ENCODE results near the gene CDKN1C.

Gene CDKN1C

DNA sequence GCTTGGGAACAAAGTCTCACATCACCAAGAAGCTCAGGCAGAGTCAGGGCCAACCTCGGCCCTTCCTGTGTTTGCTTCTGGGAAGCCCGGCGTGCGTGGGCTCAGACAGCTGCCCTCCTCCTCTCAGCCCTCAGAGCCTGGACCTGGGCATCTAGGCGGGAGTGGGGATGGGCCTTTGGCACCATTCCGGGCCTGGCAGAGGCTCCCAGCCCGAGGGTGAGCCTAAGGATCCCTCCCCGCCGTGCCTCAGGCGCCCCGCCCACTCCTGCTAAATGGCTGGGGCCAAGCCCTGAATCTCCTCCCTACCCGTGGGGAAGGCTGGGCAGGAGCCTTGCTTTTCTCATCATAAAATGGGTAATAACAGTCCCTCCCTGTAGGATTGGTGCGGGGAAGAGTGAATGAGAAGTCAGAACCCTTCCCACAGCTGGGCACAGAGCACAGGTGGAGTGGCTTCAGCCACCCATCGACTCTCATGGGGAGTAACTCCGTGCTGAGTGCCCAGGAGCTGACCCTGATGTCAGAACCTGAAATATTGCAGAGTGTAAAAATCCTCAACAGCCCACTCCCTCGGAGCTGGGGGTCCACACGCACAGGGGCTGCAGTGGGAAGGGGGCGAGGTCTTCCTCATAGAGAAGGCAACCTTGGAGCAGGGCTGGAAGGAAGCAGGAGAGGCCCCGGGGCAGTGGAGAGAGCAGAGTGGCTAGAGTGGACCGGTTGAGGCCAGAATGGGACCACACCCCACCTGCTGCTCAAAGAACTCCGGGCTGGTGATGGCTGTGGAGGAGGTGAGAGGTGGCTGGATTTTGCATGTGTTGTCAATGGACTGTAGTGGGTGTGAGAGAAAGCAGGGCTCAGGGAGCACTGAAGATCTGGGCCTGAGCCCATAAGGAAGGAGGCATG is 18.8 kb upstream of the CDKN1C start:
- no peak for DNase-seq

DNA sequence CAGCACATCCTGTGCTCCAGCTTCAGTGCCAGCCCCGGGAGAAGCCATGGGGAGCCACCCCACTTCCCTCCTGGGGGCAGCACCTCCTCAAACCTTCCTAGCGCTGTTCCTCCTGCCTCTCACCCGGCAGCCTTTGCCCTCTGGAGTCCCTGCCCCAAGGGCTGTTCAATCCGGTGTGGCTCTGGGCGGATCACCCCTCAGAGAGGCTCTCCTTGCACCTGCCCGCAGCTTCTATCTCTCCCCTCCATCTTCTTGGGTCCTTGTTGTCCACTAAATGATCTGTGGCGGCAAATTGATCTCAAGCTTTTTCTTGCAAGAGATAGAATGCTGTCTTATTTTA is 18.1 kb upstream of the CDKN1C start:
- no peak for DNase-seq

DNA sequence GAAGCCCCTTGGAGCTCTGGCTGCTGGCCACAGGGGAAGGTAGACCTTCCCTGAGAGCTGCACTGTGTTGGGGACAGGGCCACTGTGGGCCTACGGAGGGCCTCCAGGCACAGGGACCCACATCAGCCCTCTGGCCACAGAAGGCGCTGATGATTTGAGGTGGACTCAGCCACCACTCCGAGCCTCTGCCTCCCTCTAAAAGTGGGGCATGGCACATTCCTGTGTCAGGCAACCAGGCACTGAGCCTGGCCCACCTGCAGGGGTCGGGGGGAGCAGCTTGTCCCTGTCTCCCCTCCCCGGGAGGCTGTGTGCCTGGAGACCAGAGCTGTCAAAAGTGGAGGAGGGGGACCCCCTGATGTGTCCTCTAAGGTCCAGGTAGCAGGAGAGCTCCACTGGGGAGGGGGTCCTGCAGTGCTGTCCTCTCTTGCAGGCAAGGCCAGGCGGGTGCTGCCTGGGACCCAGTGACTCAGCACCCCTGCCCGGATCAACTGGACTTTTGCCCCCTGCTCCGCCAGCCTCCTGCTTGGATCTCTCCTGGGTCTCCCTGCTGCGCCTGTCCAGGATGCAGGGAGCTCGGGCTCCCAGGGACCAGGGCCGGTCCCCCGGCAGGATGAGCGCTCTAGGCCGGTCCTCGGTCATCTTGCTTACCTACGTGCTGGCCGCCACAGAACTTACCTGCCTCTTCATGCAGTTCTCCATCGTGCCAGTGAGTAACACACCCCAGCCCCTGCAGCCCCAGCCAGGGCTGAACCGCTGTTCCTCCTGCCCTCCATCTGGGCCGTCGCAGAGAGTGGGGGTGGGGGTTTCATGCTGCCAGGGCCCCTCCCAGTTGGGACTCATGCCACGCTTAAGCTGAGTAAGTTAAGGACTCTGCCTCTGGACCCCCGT is 17.5 kb upstream of the CDKN1C start:
- no peak for DNase-seq

DNA sequence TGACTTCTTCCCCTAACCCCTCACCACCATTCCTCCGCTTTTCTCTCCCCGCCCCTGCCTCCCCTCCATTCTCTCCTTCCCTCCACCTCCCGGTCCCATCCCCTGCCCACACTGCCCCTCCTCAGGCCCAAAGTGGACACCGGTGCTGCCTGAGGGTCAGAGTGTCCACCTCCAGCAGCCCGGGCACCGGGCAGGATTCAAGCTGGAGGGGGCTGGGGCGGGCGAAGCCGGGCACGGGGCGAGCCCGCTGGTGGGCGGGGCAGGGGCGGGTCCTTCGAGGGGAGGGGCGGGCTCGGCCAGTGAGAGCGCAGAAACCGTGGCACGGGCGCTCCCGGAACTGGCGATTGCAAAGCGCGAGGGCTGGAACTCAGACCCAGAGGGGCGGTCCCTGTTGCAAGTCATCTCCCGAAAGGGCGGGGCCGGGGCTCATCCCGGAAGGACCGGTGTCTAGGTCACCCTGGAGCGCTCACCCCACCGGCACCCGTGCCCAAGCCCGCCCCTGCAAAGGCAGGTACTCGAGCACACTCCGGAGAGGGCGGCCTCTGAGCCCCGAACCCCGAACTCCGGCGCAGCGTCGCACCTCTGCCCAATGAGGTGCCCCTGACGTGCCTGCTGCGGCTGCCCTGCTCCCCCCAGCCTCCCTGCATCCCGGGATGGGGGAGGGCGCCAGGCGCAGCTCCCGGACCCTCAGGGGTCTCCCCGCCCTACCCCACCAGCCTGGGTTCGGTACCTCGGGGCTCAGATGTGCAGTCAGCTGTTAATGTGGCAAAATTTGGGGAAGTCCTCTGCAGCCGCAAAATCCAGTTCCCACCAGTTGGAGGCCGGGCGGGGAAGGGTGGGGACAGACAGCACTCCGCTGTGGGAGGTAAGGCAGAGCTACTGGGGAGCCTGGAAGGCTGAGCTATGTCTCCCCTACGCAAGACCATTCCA is 16.5 kb upstream of the CDKN1C start:
- peak; percentile 91 to 92 for DNase-seq

DNA sequence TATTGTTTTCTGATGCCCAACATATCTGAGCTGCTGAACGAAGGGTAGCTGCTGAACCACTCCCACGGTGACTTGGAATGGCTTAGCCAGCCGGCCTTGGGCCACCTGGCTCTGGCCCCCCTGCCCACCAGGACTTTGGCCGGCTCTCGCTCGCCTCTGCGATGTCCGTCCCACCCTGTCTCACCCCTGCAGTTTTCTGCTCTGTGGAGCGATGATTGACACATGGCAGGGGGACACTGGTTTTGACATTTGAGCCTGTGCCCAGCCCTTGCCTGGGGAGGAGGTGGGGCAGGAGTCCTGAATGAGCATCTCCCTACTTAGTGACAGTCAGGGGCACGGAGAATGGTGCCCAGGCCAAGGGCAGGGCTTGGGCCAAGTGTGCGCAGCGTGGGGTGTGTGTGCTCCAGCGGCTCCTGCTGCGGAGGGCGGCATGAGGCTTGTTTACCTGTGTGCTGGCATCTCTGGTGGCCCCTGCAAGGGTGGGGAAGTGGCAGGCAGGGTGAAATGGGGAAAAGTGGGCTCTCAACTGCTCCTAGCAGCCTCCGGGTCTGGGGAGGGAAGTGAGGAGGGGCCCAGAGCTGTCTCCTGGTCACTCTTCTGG is 15.7 kb upstream of the CDKN1C start:
- no peak for DNase-seq

DNA sequence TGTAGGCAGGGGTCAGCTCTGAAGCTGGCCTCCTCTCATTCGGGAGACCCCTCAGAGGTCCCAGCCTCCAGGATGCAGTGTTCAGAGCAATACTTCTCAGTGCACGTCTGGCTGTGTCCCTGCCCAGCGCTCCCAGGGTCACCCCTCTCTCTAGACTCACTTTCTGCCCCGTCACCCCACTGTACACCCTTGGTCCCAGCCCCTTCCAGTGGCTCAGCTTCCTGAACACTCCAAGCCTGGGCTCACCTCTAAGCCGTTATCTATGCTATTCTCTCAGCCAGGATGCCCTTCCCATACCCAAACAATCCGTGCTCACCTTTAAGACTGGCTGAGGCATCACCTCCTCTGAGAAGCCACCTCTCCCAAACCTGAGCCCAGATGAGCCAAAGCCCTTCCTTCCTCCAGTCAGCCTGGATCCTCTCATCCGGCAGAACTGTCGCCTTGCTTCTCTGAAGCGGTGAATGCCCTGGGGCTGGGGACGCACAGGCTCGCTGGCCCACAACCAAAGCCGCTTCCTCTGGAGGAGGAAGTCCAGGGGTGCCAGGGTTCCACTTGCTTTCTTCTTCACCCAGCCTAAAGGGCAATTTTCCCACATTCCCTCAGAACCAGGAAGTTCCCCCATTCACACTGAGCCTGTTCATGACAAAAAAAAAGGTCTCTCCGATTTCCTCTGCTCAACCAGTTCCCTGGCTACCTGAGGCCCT is 13.7 kb upstream of the CDKN1C start:
- DNase-seq, result no peak

DNA sequence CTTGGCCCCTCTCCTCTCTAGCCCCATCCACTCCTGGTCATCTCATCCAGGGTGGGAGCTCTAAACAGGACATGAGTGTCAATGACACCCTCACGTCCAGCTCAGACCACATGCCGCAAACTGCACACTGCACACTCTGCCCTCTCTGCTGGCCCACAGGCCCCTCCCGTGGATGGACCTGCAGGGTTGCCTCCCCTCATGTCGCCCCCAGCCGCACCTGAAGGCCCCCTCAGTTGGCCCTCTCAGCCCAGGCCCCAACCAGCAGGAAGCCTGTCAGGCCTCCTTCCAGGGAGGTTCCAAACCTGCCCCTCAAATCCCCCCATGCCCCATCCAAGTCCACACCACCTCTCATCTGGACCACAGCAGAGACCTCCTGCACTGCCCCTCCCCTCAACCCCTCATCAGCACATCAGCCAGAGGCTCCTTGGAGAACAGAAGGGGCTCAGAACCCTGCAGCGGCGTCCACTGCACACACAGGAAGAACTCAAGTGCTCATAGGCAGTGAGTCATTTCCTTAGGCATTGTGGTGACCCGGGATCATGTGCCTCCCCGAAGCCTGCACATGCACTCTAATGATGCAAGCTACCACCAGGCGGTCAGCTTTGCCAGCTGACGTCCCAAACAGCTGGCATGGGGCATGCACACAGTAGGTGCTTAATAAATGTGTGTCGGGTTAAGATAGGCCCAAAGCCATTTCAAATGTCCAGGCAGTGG is 12.9 kb upstream of the CDKN1C start:
- DNase-seq, result peak in 1 of 2 donors; percentile 43

DNA sequence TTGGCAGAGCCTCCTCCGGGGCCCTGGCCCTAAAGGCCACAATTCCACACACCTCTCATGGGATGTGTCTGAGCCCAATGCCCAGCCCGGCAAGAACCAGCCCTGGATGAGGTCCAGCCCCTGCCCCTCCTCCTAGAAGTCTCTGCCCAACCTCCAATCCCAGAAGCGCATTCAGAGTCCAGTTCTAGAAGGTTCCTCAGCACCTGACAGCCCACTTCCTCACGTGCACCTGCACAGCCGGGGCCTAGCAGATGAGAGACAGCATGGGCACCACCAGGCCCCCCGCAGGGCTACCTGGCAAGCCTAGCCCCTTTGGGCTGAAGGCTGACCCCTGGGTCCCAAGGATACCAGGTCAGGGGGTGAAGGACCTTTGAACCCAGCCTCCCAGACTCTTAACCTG is 11.5 kb upstream of the CDKN1C start:
- no peak for DNase-seq

DNA sequence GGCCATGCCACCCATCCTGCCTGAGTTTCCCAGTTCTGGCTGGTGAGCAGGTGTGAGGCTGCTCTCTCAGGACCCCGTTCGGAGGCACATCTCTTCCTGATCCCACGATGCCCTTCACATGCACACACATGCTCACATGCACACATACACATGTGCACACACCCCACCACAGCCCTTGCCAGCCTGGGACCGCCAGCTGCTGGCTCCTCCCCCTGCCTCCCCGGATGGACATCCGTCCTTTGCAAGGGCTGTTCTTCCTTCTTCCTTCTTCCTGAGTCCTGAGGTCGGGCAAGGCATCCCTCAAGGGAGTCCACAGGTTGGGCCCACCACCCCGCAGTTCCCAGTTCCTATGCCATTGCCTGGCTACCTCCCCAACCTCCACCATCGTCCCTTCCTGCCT is 10.5 kb upstream of the CDKN1C start:
- DNase-seq, result no peak

DNA sequence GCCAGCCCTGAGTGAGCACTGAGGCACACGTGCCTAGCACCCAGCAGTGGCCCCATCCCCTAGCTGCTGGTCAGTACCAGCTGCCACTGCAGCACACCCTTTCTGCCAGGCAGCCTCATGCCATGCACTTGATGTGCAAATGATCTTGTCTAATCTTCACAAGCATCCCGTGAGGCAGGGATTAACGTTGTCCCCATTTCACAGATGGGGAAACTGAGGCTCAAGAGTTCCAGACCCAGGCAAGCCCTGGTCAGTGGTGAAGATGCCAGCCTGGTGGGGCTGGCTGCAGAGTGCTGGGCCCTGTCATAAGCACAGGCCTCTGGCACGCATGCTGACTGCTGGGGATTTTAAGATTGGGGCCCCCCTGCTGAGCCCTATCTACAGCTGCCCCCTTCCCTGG is 8.4 kb upstream of the CDKN1C start:
- no peak for DNase-seq

DNA sequence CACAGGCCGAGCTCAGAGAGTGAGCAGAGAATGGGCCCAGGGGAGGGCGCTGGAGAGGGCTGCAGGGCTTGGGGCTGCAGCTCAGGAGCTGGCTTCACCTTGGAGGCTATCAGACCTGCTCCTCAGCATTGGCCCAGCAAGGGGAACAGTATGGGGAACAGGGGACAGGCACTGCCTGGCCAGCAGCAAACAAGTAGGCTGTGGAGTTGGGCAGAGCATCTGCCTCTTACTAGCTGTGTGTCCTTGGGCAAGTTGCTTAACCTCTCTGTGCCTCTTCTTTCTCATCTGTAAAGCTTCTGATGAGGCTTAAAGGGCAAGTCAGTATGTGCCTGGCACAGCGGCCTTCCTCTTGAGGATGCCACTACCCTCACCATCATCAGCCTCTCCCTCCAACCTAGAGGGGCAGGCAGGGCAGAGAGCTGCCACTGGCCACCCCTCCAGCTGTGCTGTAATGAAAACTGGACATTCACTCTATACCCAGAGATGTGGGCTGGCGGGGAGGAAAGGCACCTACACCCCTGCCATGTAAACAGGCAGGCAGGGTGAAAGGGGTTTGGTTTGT is 7.5 kb upstream of the CDKN1C start:
- no peak for DNase-seq

DNA sequence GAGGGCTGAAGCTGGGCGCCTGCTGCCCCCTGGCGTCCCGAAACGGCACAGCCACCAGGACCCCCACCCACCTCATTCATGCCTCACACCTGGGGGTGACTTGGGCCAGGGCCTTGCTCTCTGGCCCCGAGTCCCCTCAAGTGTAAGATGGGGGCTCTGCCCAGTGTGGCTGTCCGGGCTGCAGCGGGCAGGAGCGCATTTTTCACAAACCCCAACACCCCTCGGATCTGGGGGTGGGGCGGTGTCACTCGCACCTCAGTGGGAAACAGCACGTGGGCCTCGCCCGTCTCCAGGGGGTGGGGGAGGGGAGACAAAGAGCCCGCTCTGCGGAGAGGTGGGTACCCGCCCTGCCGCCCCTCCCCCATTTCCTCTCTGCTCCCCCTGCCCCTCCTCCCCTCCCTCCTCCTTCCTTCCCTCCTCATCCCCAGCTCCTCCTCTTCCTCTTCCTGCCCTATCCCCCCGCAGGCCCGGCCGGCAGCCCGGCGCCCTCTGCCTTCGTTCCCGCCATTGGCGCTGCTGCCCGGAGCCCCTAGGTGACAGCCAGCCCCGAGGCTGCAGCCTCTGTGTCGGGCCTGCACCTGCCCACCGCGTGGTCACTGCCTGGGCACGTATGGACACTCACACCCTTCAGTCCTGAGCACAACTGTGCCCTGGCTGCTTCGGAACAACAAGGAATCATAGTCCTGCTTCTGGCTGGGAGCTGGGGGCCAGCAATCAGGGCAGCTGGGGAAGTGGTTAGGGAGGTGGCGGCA is 6.8 kb upstream of the CDKN1C start:
- DNase-seq, result peak; percentile 65 to 68

DNA sequence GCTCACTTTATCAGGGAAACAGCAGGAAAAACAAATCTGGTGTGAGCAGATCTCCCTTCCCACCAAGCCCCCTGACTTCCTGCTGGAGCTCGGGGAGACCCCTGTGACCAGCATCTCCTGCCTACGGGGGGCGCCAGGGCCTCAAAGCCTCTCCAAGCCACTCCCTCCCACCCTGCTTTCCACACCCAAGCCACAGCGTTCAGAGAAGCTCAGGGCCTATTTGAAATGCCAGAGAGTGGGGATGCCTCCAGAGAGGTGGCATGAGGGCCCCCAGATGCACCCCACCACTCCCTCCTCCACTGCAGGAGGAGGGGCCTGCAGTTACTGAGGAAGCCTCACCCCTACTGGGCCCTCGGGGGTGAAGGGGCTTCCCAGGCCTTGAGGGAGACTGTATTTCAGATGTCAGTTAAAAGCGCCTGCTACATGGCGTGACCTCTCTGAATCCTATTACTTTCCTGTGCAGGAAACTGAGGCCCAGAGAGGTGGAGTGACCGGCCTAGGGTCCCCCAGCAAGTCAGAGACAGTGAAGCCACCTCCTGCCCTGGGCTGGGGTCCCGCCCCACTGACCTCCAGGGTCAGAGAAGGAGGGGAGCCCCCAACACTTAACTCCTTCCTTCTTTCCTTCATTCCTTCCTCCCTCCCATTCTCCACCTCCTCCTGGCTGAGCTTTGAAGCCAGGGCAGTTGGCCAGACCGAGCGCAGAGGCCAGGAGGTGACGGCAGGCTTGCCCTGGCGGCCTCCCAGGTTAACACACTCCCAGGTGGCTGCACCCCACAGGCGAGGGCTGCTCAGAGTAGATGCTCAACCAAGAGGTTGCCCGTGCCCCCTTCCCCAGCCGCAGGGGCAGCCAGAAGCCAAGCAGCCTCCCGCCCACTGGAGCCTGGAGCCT is 6.0 kb upstream of the CDKN1C start:
- DNase-seq, result no peak

DNA sequence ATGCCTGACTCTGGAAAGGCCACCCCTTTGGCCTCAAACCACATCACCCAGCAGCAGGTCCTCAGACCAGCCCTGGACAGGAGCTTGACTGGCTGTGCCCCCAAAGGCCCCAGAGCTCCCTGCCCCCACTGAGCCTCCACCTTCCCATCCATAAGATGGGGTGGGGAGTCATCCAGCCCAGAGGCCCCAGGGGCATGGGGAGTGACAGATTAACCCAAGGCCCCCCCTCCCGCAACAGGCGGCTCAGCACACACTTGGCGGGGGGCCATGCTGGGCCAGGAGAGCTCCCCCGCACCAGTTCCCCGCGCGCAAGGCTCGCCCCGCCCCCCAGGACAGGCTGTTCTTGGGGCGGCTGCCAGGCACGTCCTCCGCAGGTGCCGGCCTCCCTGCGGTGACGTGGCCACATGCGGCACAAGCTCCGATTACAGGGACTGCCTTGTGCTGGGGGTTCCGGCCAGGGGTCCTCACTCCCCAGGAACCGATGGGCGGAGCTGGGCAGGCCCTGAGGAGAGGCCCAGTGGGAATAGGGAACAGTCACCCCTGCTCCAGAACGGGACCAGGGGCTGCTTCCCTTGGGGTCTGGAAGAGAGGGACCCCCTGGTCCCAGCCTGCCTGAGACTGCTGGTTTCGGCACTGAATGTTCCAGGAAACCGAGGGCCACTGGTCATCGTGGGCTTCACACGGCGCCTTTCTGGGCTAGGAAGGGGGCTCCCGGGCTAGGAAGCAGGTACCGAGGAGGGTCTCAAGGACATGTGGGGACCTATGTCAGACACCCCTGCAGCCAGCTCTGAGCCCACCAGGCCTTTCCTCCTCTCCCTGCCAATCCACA is 5.1 kb upstream of the CDKN1C start:
- no peak for DNase-seq

DNA sequence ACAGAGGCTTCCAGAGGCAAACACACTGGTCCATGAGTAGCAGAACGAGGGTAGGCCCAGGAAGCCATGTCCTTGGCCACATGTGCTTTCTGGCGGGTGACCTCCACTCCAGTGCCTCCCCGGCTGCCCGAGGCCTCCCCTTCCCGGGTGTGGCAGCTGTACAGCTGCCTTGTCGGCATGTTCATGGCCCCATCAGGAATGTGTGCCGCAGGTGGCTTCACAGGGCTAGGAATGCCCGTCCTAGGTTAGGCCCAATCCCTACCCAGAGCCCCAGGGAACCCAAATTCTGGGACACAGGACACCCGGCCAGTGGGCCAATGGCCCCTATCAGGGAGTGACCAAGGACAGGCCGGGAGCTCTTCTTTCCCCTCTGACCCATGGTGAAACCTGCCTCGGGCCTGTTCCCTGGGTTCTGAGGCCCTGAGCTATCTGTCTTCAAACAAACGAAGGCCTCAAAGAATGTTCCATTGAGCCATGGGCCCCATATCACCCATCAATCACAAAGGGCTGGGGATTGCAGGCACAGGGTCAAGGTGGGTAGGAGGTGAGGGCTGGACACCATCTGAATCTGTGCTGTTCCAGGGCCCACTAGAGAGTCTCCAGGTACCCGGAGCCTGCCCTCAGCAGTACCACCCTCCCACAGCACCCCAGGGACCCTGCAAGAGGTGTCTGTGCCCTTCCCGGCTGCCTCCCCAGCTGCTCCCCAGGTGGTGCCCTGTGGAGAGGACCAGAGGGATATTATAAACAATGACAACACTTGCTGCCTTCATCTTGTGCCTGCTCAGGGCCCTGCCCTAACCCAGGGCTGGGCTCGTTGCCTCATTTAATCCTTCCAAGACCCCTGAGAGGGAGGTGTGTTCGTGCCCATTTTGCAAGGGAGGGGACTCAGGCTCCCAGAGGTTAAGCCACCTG is 4.0 kb upstream of the CDKN1C start:
- DNase-seq, result no peak

DNA sequence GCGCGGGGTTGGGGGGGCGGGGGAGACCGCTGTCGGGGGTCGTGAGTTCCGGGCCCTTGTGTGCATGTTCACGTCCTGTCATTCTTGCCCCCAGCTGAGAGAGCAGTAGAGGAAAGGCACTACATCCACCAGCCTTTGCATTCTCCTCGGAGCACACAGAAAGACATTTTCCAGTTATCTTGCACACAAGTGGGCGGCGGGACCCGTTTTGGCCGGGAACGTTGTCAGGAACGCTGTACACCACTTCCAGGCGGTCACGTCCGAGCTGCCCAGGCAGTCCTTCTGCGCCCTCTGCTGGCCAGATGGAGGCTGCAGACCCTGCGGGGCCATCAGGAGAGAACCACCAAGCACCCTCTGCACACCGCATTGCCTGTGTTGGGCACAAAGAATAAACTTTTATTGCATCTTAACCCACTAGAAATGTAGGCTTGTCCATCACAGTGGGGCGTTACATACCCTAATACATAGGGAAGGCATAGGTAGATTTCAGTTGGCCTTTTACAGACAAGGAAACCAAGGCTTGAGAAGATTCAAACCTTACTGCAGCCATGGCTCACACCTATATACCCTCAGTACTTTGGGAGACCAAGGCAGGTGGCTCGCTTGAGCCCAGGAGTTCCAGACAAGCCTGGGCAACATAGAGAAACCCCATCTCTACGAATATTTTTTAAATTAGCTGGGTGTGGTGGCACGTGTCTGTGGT is 2.8 kb upstream of the CDKN1C start:
- peak; percentile 92 to 93 for DNase-seq
